ENCODE results near the gene RASD1.

The RASD1 gene

DNA sequence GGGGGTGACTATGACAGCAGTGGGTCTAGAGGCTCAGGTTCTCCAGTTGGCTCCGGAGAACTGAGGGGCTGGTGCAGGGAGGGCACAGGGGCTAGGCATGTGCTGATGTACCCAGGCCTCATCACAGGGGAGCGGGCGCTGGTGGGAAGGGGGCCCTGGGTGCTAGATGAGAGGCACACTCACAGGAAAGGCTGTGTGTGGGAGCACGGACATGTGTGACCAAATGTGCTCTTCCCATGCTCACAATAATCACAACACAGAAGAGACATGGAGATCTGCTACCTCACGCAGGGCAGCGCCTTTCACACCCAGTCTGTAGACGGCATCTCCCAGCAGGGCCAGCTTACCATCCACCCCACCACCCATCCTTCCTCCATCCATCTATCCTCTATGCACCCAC, 17.4 kb upstream of the RASD1 start:
- H3K4me3 ChIP-seq (ENCODE audit: low read length): no peak overlapping the region
- no peaks in the 10 kb centered on the region for H3K36me3 ChIP-seq (ENCODE audit: control insufficient read depth, insufficient read depth, low read length)
- no peaks in the 10 kb centered on the region for H3K27me3 ChIP-seq (ENCODE audit: control insufficient read depth, insufficient read depth, low read length)
- H3K9me3 ChIP-seq (ENCODE audit: control insufficient read depth, low read length): no peaks in the 10 kb centered on the region
- H3K9ac ChIP-seq (ENCODE audit: low read length): no peak overlapping the region
- H3K4me1 ChIP-seq (ENCODE audit: control insufficient read depth, insufficient read depth, low read length): peaks cover 25% of the 10 kb centered on the region

DNA sequence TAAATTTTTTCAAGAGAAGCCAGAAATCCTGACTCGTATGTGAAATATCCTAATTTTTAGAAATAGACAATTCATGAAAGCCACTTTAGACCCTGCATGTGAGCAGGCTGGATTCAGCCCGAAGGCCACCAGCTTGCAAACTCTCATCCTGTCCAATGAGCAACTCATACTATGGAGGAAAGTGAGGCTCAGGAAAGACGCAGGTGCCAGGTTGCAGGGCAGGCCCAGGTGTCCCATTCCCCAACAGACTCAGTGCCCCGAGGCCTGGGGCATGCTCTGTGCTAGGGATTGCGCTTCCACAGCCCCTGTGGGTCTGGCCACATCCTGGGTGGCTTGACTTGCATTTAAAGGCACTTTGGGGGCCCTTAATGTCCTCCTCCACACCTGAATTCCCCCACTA, 16.7 kb upstream of the RASD1 start:
- Histone ChIP-seq H3K4me3 (ENCODE audit: low read length) (no peak overlapping the region), H3K27me3 (ENCODE audit: control insufficient read depth, insufficient read depth, low read length) (no peaks in the 10 kb centered on the region), H3K4me1 (ENCODE audit: control insufficient read depth, insufficient read depth, low read length) (peaks cover 25% of the 10 kb centered on the region)

GRCh38 chr17:17511881-17512858, 16.0 kb upstream of the RASD1 start:
- no peaks in the 10 kb centered on the region for H3K36me3 ChIP-seq (ENCODE audit: control insufficient read depth, insufficient read depth, low read length)
- no peak overlapping the region for H3K4me3 ChIP-seq (ENCODE audit: low read length)
- H3K9me3 ChIP-seq (ENCODE audit: control insufficient read depth, low read length): no peaks in the 10 kb centered on the region
- no peak overlapping the region for H3K9ac ChIP-seq (ENCODE audit: low read length)
- peaks cover 28% of the 10 kb centered on the region for H3K4me1 ChIP-seq (ENCODE audit: control insufficient read depth, insufficient read depth, low read length)
- no peaks in the 10 kb centered on the region for H3K27me3 ChIP-seq (ENCODE audit: control insufficient read depth, insufficient read depth, low read length)

More for the DNA sequence above, 16.7 kb upstream of the RASD1 start:
- no peak overlapping the region for H3K9ac ChIP-seq (ENCODE audit: low read length)
- no peaks in the 10 kb centered on the region for H3K9me3 ChIP-seq (ENCODE audit: control insufficient read depth, low read length)
- H3K36me3 ChIP-seq (ENCODE audit: control insufficient read depth, insufficient read depth, low read length): no peaks in the 10 kb centered on the region

DNA sequence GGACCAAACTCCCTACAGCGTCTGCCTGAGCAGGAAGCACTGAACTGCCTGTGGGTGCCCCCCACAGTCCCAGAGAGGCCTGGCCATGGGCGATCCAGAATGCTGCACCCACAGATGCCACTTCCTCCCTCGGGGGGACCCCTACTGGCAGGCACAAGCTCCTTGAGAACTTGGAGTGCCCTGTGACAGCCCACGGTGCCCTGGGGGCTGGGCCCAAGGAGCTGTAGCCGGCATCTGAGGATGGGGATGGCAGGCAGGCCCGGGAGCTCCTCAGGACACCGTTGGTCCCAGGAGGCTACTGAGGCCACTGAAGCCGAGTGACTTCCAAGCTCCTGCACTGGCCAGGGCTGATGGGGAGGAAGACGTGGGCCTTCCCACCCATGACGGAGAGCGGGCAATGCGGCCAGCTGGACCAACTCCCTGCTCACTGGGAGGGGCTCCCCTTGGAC, 15.1 kb upstream of the RASD1 start:
- no peaks in the 10 kb centered on the region for H3K36me3 ChIP-seq (ENCODE audit: control insufficient read depth, insufficient read depth, low read length)
- H3K27me3 ChIP-seq (ENCODE audit: control insufficient read depth, insufficient read depth, low read length): no peaks in the 10 kb centered on the region
- no peaks in the 10 kb centered on the region for H3K9me3 ChIP-seq (ENCODE audit: control insufficient read depth, low read length)
- H3K4me3 ChIP-seq (ENCODE audit: low read length): no peak overlapping the region
- no peak overlapping the region for H3K9ac ChIP-seq (ENCODE audit: low read length)
- H3K4me1 ChIP-seq (ENCODE audit: control insufficient read depth, insufficient read depth, low read length): peaks cover 29% of the 10 kb centered on the region

GRCh38 chr17:17510456-17511292, 14.5 kb upstream of the RASD1 start:
- Histone ChIP-seq H3K36me3 (ENCODE audit: control insufficient read depth, insufficient read depth, low read length) (no peaks in the 10 kb centered on the region), H3K4me3 (ENCODE audit: low read length) (no peak overlapping the region), H3K9me3 (ENCODE audit: control insufficient read depth, low read length) (no peaks in the 10 kb centered on the region), H3K27me3 (ENCODE audit: control insufficient read depth, insufficient read depth, low read length) (no peaks in the 10 kb centered on the region), H3K9ac (ENCODE audit: low read length) (peak overlapping the region; percentile 1), H3K4me1 (ENCODE audit: control insufficient read depth, insufficient read depth, low read length) (peaks cover 35% of the 10 kb centered on the region)

GRCh38 chr17:17509601-17510425, 13.6 kb upstream of the RASD1 start:
- Histone ChIP-seq H3K36me3 (ENCODE audit: control insufficient read depth, insufficient read depth, low read length) (no peaks in the 10 kb centered on the region), H3K27me3 (ENCODE audit: control insufficient read depth, insufficient read depth, low read length) (no peaks in the 10 kb centered on the region), H3K4me3 (ENCODE audit: low read length) (no peak overlapping the region), H3K9ac (ENCODE audit: low read length) (no peak overlapping the region), H3K4me1 (ENCODE audit: control insufficient read depth, insufficient read depth, low read length) (peaks cover 35% of the 10 kb centered on the region), H3K9me3 (ENCODE audit: control insufficient read depth, low read length) (no peaks in the 10 kb centered on the region)

- H3K27me3 ChIP-seq (ENCODE audit: control insufficient read depth, insufficient read depth, low read length): no peaks in the 10 kb centered on the region
- H3K4me1 ChIP-seq (ENCODE audit: control insufficient read depth, insufficient read depth, low read length): peaks cover 35% of the 10 kb centered on the region
- H3K4me3 ChIP-seq (ENCODE audit: low read length): no peak overlapping the region
- no peaks in the 10 kb centered on the region for H3K9me3 ChIP-seq (ENCODE audit: control insufficient read depth, low read length)
- H3K9ac ChIP-seq (ENCODE audit: low read length): no peak overlapping the region
- H3K36me3 ChIP-seq (ENCODE audit: control insufficient read depth, insufficient read depth, low read length): no peaks in the 10 kb centered on the region
Measured at GRCh38 chr17:17508646-17509591, 12.7 kb upstream of the RASD1 start.

GRCh38 chr17:17508019-17508535, 11.9 kb upstream of the RASD1 start:
- no peak overlapping the region for H3K9ac ChIP-seq (ENCODE audit: low read length)
- H3K4me1 ChIP-seq (ENCODE audit: control insufficient read depth, insufficient read depth, low read length): peaks cover 35% of the 10 kb centered on the region
- H3K4me3 ChIP-seq (ENCODE audit: low read length): no peak overlapping the region
- no peaks in the 10 kb centered on the region for H3K9me3 ChIP-seq (ENCODE audit: control insufficient read depth, low read length)
- H3K27me3 ChIP-seq (ENCODE audit: control insufficient read depth, insufficient read depth, low read length): no peaks in the 10 kb centered on the region
- H3K36me3 ChIP-seq (ENCODE audit: control insufficient read depth, insufficient read depth, low read length): no peaks in the 10 kb centered on the region

DNA sequence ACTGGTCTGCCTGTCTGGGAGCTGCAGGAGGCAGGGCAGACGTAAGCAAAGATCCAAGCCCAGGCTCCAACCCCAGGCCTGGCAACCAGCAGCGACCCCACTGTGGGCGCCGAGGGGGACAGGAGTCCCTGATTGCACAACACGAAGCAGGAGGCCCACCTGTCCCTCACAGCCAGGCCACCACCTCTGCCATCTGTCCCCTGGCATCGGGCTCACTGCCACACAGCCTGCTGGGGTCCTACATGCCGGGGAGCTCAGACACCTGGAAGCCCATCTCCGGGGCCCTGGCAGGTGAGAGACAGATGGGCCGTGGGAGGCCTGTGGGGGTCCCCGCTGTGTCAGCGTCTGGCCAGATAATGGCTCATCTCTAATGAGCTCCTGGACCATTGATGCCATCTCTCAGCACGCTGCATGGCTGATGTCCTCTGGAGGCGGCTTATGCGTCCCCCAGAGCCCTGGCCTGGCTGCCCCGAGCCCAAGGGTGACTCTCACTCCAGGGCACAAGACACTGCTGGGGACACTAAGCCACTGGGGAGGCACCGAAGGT, 11.3 kb upstream of the RASD1 start:
- no peaks in the 10 kb centered on the region for H3K9me3 ChIP-seq (ENCODE audit: control insufficient read depth, low read length)
- H3K9ac ChIP-seq (ENCODE audit: low read length): peak overlapping the region; percentile 59
- no peaks in the 10 kb centered on the region for H3K27me3 ChIP-seq (ENCODE audit: control insufficient read depth, insufficient read depth, low read length)
- H3K4me3 ChIP-seq (ENCODE audit: low read length): no peak overlapping the region
- H3K36me3 ChIP-seq (ENCODE audit: control insufficient read depth, insufficient read depth, low read length): no peaks in the 10 kb centered on the region
- H3K4me1 ChIP-seq (ENCODE audit: control insufficient read depth, insufficient read depth, low read length): peaks cover 35% of the 10 kb centered on the region

DNA sequence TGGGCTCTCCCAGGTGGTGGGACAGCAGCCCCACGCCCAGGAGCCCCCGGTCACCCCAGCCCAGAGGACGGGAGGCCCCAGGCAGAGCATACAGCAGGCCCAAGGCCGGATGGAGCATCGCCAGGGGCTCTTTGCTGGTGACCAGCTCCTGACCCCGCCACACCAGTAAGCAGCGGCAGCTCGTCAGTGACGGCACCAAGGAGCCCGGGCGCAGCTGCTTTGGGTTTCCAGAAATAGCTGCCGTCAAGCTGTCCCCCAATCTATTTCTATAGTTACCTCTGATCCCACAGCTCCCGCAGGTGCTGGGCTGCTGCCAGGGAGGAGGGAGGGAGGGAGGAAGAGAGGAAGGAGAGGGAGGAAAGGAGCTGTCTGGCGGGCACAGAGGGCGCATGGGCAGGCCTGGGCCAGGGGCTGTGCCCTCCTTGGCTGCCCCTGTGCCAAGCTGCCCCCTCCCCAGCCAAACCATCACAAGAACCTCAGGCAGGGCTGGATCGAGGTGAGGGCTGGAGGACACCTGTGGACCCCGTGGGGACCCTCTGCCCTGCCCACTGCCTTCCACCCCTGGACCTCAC, 10.8 kb upstream of the RASD1 start:
- peak overlapping the region; percentile 59 for H3K9ac ChIP-seq (ENCODE audit: low read length)

More for the DNA sequence above, 10.8 kb upstream of the RASD1 start:
- peaks cover 30% of the 10 kb centered on the region for H3K4me1 ChIP-seq (ENCODE audit: control insufficient read depth, insufficient read depth, low read length)
- H3K27me3 ChIP-seq (ENCODE audit: control insufficient read depth, insufficient read depth, low read length): no peaks in the 10 kb centered on the region
- no peaks in the 10 kb centered on the region for H3K9me3 ChIP-seq (ENCODE audit: control insufficient read depth, low read length)
- no peaks in the 10 kb centered on the region for H3K36me3 ChIP-seq (ENCODE audit: control insufficient read depth, insufficient read depth, low read length)
- no peak overlapping the region for H3K4me3 ChIP-seq (ENCODE audit: low read length)
